Measurements from ENCODE around the gene AGPAT3.

The AGPAT3 gene

DNA sequence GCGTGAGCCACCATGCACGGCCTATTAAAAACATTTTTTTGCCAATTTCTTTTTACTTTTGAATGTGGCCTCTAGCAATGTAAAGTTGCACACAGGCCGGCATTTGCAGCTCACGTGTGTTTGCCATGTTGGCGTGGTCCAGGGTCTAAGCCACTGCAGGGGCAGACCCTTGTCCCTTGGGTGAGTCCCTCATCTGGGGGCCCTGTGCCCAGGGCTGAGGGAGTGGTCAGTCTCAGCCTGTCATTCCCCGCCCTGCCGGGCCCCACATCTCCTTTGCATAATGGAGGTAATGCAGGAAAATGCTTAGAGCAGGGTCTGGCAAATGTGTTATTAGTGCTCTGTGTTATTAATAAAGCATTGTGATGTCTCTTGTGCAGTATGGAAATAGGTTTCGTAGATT lies 16.9 kb downstream of the AGPAT3 start:
- H3K79me1 ChIP-seq (replicated peaks; ENCODE audit: low read length, poor library complexity, severe bottlenecking), result peaks cover 47% of the 10 kb centered on the region
- H3K14ac ChIP-seq (ENCODE audit: low read length in 2 of 2), result no peak overlapping the region
- H2BK5ac ChIP-seq (ENCODE audit: low read depth, low read length, poor library complexity, severe bottlenecking), result no peak overlapping the region
- no peak overlapping the region for H4K91ac ChIP-seq (ENCODE audit: low read length)
- H3K4me3 ChIP-seq (ENCODE audit: insufficient read depth in 1 of 2, low read depth in 1 of 2, low read length in 2 of 2), result no peak overlapping the region
- no peaks in the 10 kb centered on the region for H3K27me3 ChIP-seq (ENCODE audit: control insufficient read depth in 1 of 2, insufficient read depth in 1 of 2, low read length in 2 of 2)
- no peak overlapping the region for H2AFZ ChIP-seq (ENCODE audit: low read depth, low read length)
- H2BK12ac ChIP-seq (ENCODE audit: low read length in 2 of 2), result no peak overlapping the region
- H3K4me1 ChIP-seq (ENCODE audit: control insufficient read depth, insufficient read depth, low read depth, low read length), result peaks cover 21% of the 10 kb centered on the region
- no peak overlapping the region for H2BK15ac ChIP-seq (ENCODE audit: low read depth, poor library complexity, severe bottlenecking)
- H3K4me2 ChIP-seq (ENCODE audit: low read length, poor library complexity, severe bottlenecking), result no peak overlapping the region
- H2AK5ac ChIP-seq (ENCODE audit: low read length, severe bottlenecking), result no peak overlapping the region
- no peak overlapping the region for H3K9ac ChIP-seq (ENCODE audit: low read length)
- H2BK120ac ChIP-seq (ENCODE audit: low read depth, low read length), result no peak overlapping the region
- H3K27ac ChIP-seq (ENCODE audit: low read length, poor library complexity, severe bottlenecking), result no peak overlapping the region
- H3K23ac ChIP-seq (ENCODE audit: low read length in 2 of 2), result no peak overlapping the region
- DNase-seq, result no peak
- no peak overlapping the region for H3K4ac ChIP-seq (ENCODE audit: low read depth in 1 of 2, low read length in 2 of 2)
- WGBS, result 98% methylated on average over 8 of the region's 8 CpGs
- H3K36me3 ChIP-seq (ENCODE audit: control insufficient read depth in 1 of 2, insufficient read depth in 2 of 2, low read depth in 1 of 2, low read length in 2 of 2), result peaks cover 5 to 28% of the 10 kb centered on the region in 2 experiments
- no peak overlapping the region for H3K18ac ChIP-seq (ENCODE audit: low read depth in 1 of 2, low read length in 2 of 2)
- no peaks in the 10 kb centered on the region for H3K9me3 ChIP-seq (ENCODE audit: control insufficient read depth, low read length)
- no peak overlapping the region for H4K8ac ChIP-seq (ENCODE audit: low read length)

DNA sequence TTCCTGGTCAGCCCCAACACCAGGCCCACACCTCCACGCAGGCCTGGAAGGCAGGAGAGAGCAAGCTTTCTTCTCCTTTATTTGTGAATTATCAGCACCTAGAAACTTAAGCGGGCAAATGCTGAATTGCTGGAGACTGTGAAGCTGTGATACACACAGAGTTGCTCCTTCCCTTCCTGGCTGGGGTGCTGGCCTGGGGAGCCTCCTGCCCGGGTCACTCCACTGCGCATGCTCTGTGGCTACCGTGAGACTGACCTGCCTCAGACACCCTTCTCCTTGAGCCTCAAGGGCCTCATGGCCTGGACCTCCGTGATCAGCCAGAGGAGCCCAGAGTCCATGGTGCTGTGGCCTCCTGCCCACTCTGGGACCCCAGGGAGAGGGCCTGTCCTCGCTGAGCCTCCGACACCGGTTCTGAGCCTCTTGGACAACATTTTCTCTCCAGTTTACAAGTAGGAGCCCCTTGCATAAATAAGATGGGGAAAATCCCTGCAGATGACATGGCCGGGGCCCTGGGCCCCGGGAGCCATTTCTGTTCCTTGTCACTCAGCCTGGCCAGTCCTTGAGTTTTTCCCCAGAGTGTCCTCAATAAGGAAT lies 18.0 kb downstream of the AGPAT3 start:
- Histone ChIP-seq H3K14ac (ENCODE audit: low read length in 2 of 2) (no peak overlapping the region), H2BK120ac (ENCODE audit: low read depth, low read length) (no peak overlapping the region), H2AK5ac (ENCODE audit: low read length, severe bottlenecking) (no peak overlapping the region), H2AFZ (ENCODE audit: low read depth, low read length) (no peak overlapping the region), H2BK12ac (ENCODE audit: low read length in 2 of 2) (no peak overlapping the region), H3K79me1 (replicated peaks; ENCODE audit: low read length, poor library complexity, severe bottlenecking) (peaks cover 46% of the 10 kb centered on the region), H3K4me1 (ENCODE audit: control insufficient read depth, insufficient read depth, low read depth, low read length) (peaks cover 21% of the 10 kb centered on the region), H2BK15ac (ENCODE audit: low read depth, poor library complexity, severe bottlenecking) (no peak overlapping the region), H3K4me3 (ENCODE audit: insufficient read depth in 1 of 2, low read depth in 1 of 2, low read length in 2 of 2) (no peak overlapping the region), H3K4ac (ENCODE audit: low read depth in 1 of 2, low read length in 2 of 2) (no peak overlapping the region), H3K18ac (ENCODE audit: low read depth in 1 of 2, low read length in 2 of 2) (no peak overlapping the region), H2BK5ac (ENCODE audit: low read depth, low read length, poor library complexity, severe bottlenecking) (no peak overlapping the region), H3K27ac (ENCODE audit: low read length, poor library complexity, severe bottlenecking) (no peak overlapping the region), H3K9me3 (ENCODE audit: control insufficient read depth, low read length) (no peaks in the 10 kb centered on the region), H3K4me2 (ENCODE audit: low read length, poor library complexity, severe bottlenecking) (no peak overlapping the region), H4K91ac (ENCODE audit: low read length) (no peak overlapping the region), H3K9ac (ENCODE audit: low read length) (no peak overlapping the region), H3K36me3 (ENCODE audit: control insufficient read depth in 1 of 2, insufficient read depth in 2 of 2, low read depth in 1 of 2, low read length in 2 of 2) (peaks cover 5 to 24% of the 10 kb centered on the region in 2 experiments), H4K8ac (ENCODE audit: low read length) (no peak overlapping the region), H3K23ac (ENCODE audit: low read length in 2 of 2) (no peak overlapping the region), H3K27me3 (ENCODE audit: control insufficient read depth in 1 of 2, insufficient read depth in 1 of 2, low read length in 2 of 2) (no peaks in the 10 kb centered on the region)
- WGBS, result 90% methylated on average over 10 of the region's 11 CpGs
- DNase-seq, result no peak

DNA sequence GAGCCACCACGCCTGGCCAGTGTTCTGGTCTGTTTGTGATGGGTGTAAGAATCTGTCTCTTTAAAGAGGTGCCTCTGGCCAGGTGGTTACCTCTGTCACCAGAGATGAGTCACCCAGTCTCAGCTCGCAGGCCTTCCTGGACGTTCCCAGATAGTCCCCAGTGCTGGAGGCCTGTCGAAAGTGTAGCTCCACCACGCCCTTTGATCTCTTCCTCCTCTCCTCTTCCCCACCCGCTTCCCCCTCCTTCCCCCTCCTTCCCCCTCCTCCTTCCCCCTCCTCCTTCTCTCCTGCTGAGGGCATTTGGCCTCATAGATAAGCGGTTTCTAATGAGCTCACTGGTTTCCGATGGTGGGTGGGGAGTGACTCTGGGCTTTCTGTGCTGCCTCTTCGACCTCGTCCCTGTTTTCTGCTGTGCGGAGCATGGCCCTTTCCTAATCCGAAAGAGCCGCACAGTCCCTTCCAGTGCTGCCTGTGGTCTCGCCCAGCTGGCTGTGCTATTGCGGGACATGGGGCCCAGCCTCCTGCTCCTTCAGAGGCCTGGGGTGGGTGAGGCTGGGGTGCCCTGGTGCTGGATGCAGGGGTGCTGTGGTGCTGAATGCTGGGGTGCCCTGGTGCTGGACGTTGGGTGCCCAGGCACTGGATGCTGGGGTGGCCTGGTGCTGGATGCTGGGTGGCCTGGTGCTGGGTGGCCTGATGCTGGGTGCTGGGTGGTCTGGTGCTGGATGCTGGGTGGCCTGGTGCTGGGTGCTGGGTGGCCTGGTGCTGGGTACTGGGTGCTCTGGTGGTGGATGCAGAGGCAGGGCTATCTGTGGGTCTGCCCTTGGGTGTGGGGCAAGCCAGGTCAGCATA lies 19.2 kb downstream of the AGPAT3 start:
- Histone ChIP-seq H4K91ac (ENCODE audit: low read length) (peak overlapping the region; percentile 67), H2BK15ac (ENCODE audit: low read depth, poor library complexity, severe bottlenecking) (no peak overlapping the region), H3K27me3 (ENCODE audit: control insufficient read depth in 1 of 2, insufficient read depth in 1 of 2, low read length in 2 of 2) (no peaks in the 10 kb centered on the region), H3K4ac (ENCODE audit: low read depth in 1 of 2, low read length in 2 of 2) (peak overlapping the region; percentile 37 to 85), H3K18ac (ENCODE audit: low read depth in 1 of 2, low read length in 2 of 2) (peak overlapping the region; percentile 72 to 84), H3K4me2 (ENCODE audit: low read length, poor library complexity, severe bottlenecking) (no peak overlapping the region), H2AFZ (ENCODE audit: low read depth, low read length) (no peak overlapping the region), H4K8ac (ENCODE audit: low read length) (peak overlapping the region; percentile 2), H3K9me3 (ENCODE audit: control insufficient read depth, low read length) (no peaks in the 10 kb centered on the region), H3K4me3 (ENCODE audit: insufficient read depth in 1 of 2, low read depth in 1 of 2, low read length in 2 of 2) (no peak overlapping the region), H3K14ac (ENCODE audit: low read length in 2 of 2) (peak overlapping the region in 1 of 2 experiments; percentile 95), H3K4me1 (ENCODE audit: control insufficient read depth, insufficient read depth, low read depth, low read length) (peaks cover 21% of the 10 kb centered on the region), H2BK12ac (ENCODE audit: low read length in 2 of 2) (no peak overlapping the region), H2BK120ac (ENCODE audit: low read depth, low read length) (no peak overlapping the region), H3K36me3 (ENCODE audit: control insufficient read depth in 1 of 2, insufficient read depth in 2 of 2, low read depth in 1 of 2, low read length in 2 of 2) (peaks cover 0 to 21% of the 10 kb centered on the region in 2 experiments), H2AK5ac (ENCODE audit: low read length, severe bottlenecking) (no peak overlapping the region), H2BK5ac (ENCODE audit: low read depth, low read length, poor library complexity, severe bottlenecking) (no peak overlapping the region), H3K79me1 (replicated peaks; ENCODE audit: low read length, poor library complexity, severe bottlenecking) (peaks cover 46% of the 10 kb centered on the region), H3K9ac (ENCODE audit: low read length) (no peak overlapping the region), H3K27ac (ENCODE audit: low read length, poor library complexity, severe bottlenecking) (no peak overlapping the region), H3K23ac (ENCODE audit: low read length in 2 of 2) (no peak overlapping the region)
- peak; percentile 54 for DNase-seq
- 39% methylated on average over 15 of the region's 16 CpGs for WGBS

DNA sequence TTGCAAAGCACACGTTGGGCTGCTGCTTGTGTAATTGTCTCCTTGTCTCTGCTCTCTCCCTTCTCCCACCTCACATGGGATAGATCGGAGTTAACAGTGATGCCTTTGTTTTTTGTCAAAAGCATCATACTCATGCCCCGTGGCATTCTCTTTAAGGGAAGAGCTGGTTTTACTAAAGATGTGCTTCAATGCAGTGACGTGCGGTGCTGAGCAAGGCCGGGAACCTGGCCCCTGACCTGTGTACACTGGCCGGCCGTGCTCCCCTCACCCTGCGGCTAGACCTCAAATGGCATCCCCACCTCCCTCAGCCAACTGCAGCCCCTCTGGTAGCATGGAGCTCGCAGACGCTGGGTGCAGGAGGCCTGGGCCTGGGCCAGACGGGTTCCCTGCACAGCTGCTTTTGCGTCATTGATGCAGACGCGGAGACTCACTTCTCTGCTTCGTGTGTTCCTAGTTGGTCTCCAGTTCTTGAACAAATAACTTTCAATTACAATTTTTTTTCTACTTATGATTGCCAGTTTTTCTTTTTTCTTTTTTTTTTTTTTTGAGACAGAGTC lies 19.9 kb downstream of the AGPAT3 start:
- Histone ChIP-seq H3K23ac (ENCODE audit: low read length in 2 of 2) (no peak overlapping the region), H4K8ac (ENCODE audit: low read length) (no peak overlapping the region), H3K4me2 (ENCODE audit: low read length, poor library complexity, severe bottlenecking) (no peak overlapping the region), H3K4me1 (ENCODE audit: control insufficient read depth, insufficient read depth, low read depth, low read length) (peaks cover 16% of the 10 kb centered on the region), H3K4me3 (ENCODE audit: insufficient read depth in 1 of 2, low read depth in 1 of 2, low read length in 2 of 2) (no peak overlapping the region), H3K4ac (ENCODE audit: low read depth in 1 of 2, low read length in 2 of 2) (peak overlapping the region in 1 of 2 experiments; percentile 85), H2BK12ac (ENCODE audit: low read length in 2 of 2) (no peak overlapping the region), H3K9ac (ENCODE audit: low read length) (no peak overlapping the region), H3K79me1 (replicated peaks; ENCODE audit: low read length, poor library complexity, severe bottlenecking) (peaks cover 45% of the 10 kb centered on the region), H4K91ac (ENCODE audit: low read length) (peak overlapping the region; percentile 67), H2BK5ac (ENCODE audit: low read depth, low read length, poor library complexity, severe bottlenecking) (no peak overlapping the region), H3K27me3 (ENCODE audit: control insufficient read depth in 1 of 2, insufficient read depth in 1 of 2, low read length in 2 of 2) (no peaks in the 10 kb centered on the region), H2BK120ac (ENCODE audit: low read depth, low read length) (no peak overlapping the region), H2AK5ac (ENCODE audit: low read length, severe bottlenecking) (no peak overlapping the region), H2BK15ac (ENCODE audit: low read depth, poor library complexity, severe bottlenecking) (no peak overlapping the region), H3K27ac (ENCODE audit: low read length, poor library complexity, severe bottlenecking) (no peak overlapping the region), H3K18ac (ENCODE audit: low read depth in 1 of 2, low read length in 2 of 2) (peak overlapping the region in 1 of 2 experiments; percentile 72), H3K14ac (ENCODE audit: low read length in 2 of 2) (peak overlapping the region in 1 of 2 experiments; percentile 95), H3K36me3 (ENCODE audit: control insufficient read depth in 1 of 2, insufficient read depth in 2 of 2, low read depth in 1 of 2, low read length in 2 of 2) (peaks cover 0 to 14% of the 10 kb centered on the region in 2 experiments), H3K9me3 (ENCODE audit: control insufficient read depth, low read length) (no peaks in the 10 kb centered on the region), H2AFZ (ENCODE audit: low read depth, low read length) (no peak overlapping the region)
- 91% methylated on average over 16 of the region's 16 CpGs for WGBS
- no peak for DNase-seq

Measured in mesenchymal stem cell (in vitro differentiated cells and primary cell).